Stimulated activated CD8-positive, alpha-beta memory T cell treated with anti-CD3 and anti-CD28 coated beads, Interleukin-4, amount 100 ng/mL, for 24 hours (primary cell): ENCODE measurements around the gene MAVS.

Source experiments
- DNase-seq: peaks from one replicate; pipeline ENCODE4 v3.0.0-alpha.2; 2020; ENCODE audit warnings: low read depth

The MAVS gene

GRCh38 chr20:3846740-3847428, at the start of gene MAVS:
MAVS (plus strand) TSS chr20:3846834; CDS start chr20:3854625, 7,791 bp downstream.
- DNase-seq: peak; percentile 81

- DNase-seq: no peak
Measured at GRCh38 chr20:3797226-3797545, 49.4 kb upstream of the MAVS start.

GRCh38 chr20:3797592-3798372, 48.9 kb upstream of the MAVS start:
- no peak for DNase-seq

- no peak for DNase-seq
Measured at GRCh38 chr20:3798373-3798768, 48.3 kb upstream of the MAVS start.

GRCh38 chr20:3798908-3799248, 47.8 kb upstream of the MAVS start:
- no peak for DNase-seq

GRCh38 chr20:3800256-3800877, 46.3 kb upstream of the MAVS start:
- no peak for DNase-seq

GRCh38 chr20:3800878-3801260, 45.8 kb upstream of the MAVS start:
- DNase-seq: no peak

DNA sequence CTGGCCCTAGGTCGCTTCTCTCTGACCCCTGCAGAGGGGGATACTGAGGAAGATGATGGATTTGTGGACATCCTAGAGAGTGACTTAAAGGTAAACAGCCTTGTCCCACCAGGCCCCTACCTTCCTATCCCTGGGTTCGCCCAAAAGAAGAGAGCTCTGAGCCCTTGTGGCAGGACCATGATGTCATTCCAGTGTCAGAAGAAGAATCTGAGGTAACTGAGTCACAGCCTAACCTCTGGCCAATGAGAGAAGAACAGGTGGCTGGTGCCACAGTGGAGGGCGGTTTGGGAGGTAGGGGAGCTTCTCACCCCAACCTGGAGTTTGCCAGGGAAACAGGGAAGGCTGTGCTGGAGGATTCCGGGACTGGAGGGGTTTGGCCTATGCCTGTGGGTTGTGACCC, 45.3 kb upstream of the MAVS start:
- no peak for DNase-seq

GRCh38 chr20:3801846-3802245, 44.8 kb upstream of the MAVS start:
- DNase-seq: no peak

DNA sequence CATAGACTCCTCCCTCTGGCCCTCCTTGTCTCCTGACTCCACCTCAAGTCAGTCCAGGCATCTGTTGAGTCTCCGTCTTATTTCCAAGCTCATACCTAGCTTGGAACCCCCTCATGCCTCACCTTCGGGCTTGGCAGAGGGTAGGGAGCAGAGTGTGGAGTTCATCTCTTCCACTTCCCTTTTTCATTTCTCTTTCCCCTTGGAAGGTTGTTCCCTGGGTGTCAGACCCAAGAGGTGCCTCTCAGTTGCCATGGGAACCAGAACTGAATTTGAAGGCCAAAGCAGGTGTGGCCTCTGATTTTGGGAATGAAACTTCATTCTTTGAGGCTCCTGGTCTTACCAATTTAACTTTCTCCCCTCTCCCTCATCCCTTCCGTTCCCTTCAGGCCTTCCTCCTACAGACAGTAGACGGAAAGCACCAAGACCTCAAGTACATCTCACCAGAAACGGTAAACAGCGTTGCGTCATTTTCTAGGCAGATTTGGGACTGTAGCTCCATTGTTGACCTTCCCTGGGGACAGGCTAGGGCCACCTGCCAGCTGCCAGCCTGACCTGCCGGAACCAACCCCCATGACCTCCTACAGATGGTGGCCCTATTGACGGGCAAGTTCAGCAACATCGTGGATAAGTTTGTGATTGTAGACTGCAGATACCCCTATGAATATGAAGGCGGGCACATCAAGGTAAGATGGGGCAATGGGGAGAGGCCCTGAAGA, 44.0 kb upstream of the MAVS start:
- DNase-seq: no peak

DNA sequence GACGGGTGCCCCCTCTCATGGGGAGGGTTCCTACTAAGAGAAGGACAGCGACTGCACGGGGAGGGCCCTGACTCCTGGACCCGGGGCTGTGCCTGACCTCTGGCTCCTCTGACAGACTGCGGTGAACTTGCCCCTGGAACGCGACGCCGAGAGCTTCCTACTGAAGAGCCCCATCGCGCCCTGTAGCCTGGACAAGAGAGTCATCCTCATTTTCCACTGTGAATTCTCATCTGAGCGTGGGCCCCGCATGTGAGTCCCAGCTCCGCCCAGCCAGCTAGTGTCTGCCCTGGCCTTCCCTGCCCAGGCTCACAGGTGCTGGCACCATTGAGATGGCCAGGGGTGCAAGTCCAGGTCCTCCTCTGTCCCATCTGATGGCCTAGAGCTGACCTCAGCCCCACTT, 43.3 kb upstream of the MAVS start:
- DNase-seq: no peak

DNA sequence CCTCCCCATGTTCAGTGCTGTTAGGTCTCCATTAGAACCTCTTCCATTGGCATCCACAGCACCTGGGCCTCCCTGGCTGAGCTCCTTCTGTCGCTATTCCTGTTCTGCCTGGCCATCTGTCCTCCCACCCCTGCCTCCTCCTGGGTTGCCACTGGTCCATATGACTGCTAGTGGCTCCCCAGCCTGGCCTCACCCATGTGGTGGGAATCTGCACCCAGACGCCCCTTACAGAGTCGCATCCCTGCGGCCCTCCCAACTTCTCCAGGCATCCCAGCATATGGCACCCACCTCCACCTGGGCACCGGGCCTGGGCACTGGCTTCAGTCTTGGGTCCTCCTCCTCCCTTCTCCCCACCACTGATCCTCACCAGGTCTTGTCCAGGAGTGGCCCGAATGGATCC, 42.8 kb upstream of the MAVS start:
- DNase-seq: no peak

DNA sequence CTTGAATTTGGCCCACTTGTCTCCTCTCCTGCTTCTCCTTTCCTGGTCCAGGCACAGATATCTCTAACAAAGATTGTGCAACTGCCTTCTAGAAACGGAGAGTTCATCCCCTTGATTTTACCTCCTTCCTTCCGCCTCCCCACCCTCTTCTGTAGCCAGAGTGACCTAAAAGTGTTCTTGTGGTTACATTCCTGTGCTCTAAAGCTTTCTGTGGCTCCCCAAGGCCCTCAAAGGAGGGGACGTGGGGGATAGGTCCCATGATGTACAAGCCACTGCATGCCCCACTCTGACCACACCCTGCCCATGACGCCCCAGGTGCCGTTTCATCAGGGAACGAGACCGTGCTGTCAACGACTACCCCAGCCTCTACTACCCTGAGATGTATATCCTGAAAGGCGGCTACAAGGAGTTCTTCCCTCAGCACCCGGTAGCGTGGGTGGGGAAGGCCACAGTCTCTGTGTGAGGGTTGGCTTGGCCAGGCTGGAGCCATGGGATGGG, 42.3 kb upstream of the MAVS start:
- DNase-seq: no peak

- DNase-seq: no peak
Measured at GRCh38 chr20:3804781-3805180, 41.9 kb upstream of the MAVS start.

- no peak for DNase-seq
Measured at GRCh38 chr20:3808544-3808943, 38.1 kb upstream of the MAVS start.

DNA sequence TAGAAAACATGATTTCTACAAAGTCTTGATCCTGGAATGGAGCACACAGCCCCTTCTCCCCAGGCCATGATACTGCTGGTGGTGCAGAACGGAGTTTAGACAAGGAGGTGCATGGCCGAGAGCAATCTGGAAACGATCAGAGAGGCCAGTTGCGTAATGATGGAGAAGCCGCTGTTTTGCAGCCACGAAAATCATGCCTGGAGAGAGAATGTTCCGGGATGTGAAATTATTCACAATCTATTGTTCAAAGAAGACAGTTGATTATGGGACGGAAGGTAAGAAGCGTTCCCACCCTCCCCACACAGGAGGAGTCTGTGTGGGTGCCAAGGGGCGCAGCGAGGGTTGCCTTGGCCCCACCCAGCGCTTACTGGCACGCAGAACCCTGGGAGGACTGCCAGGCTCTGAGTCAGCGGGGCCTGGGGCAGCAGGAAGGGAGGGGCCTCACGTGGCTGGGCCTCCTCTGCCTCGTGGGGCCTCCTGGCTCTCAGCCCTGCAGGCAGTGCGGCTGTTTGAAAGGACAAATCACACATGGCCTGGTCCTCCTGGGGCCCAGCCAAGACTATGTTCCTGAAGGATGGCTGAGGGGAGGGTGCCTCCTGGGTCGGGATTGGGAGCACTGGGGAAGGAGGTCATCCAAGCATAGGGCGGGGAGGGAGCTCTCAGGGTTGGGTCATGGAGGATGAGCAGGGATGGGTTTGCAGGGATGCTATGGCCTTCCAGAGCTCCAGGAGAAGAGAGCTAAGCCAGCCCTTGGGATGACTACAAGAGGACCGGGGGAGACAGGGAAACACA, 35.0 kb upstream of the MAVS start:
- DNase-seq: peak; percentile 89

DNA sequence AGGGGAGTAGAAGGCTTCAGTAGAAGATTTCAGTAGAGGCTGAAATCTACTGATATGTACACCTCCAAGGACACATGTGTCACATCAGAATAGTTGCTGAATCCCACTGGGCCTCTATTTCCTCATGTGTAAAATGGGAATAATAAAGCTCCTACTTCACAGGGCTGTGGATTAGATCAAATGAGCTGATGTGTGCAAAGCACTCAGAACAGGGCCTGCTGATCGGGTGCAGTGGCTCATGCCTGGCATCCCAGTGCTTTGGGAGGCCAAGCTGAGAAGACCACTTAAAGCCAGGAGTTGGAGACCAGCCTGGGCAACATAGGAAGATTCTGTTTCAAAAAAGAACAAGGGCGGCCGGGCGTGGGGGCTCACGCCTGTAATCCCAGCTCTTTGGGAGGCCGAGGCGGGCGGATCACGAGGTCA, 34.4 kb upstream of the MAVS start:
- DNase-seq: no peak

- DNase-seq: no peak
Measured at GRCh38 chr20:3812975-3813847, 33.4 kb upstream of the MAVS start.

DNA sequence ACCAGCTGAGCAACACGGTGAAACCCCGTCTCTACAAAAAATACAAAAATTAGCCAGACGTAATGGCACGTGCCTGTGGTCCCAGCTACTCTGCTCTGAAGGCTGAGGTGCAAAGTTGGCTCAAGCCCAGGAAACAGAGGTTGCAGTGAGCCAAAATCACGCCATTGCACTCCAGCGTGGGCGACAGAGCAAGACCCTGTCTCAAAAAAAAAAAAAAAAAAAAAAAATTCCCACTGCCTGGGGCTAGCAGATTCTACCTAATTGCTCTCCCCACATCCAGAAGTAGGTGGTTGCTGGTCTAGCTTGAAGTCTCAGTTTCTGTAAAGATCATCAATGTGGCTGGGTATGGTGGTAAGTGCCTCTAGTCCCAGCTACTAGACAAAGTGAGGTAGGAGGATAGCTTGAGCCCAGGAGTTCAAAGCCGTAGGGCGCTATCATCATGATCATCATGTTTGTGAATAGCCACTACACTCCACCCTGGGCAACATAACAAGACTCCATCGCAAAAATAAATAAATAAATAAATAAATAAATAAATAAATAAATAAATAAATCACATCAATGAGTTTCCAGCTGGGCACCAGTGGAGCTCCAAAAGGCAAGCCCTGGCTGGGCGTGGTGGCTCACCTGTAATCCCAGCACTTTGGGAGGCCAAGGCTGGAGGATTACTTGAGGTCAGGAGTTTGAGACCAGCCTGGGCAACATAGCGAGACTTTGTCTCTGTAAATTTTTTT, 32.6 kb upstream of the MAVS start:
- no peak for DNase-seq

GRCh38 chr20:3814928-3815495, 31.6 kb upstream of the MAVS start:
- DNase-seq: no peak
